NCI-H2196 treated with DMSO at 0.1 percent for 48 hours (cell line): Measurements from ENCODE around the gene CCNG2.
"Not testable (repeated sequence)": the region's sequence is repeated elsewhere in the genome, so short reads cannot be mapped to it uniquely, and the experiment has no call there.

ENCODE experiments used
- DNase-seq: peaks from one replicate; lab custom pipeline; 2025; ENCODE audit not compliant: unreplicated experiment; lab: John Stamatoyannopoulos, UW

The CCNG2 gene, protein sequence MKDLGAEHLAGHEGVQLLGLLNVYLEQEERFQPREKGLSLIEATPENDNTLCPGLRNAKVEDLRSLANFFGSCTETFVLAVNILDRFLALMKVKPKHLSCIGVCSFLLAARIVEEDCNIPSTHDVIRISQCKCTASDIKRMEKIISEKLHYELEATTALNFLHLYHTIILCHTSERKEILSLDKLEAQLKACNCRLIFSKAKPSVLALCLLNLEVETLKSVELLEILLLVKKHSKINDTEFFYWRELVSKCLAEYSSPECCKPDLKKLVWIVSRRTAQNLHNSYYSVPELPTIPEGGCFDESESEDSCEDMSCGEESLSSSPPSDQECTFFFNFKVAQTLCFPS

DNA sequence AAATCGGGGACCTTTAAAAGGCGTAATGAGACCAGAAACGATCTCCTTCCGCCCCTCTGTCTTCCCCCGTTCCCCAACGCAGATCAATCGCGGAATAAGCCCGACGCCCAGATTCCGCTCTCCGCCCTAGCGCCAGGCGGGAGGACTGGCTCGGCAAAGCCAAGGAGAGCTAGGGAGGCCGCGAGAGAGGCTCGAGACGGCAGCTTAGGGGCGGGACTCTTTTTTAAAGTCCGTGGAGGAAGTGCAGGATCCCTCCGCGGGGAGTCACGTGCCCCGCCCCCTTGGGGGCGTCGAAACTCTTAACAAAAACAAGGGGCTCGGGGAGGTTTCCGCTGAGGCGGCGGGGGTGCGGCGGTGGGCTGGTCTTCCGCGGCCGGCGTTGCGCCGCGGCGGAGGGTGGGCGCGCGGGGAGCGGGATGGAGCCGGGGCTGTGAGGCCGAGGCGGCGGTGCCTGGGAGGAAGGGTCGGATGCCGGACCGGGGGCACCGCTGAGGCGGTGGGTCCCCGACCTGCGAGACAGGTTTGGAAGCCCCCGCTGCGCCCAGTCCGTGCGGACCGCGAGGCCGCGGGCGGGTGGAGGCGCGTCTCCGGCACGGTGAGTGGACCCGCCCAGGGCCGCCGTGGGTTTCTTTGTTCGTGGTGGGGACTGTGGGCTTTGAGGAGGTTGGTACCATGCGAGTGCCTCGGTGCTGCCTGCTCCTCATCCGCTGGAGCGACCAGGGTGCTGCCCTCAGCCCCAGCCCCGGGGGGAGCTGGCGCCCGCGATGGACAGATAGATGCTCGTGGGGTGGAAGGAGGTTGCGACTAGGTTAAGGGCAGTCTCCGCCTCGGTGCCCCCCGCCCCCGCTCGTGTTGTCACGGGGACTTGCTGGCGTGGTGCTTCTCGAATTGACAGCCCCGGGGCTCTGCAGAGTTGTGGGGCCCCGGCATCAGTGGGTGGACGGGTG, at the start of gene CCNG2:
Gene CCNG2, plus strand, starts transcription at position 296 of the 947 bp plus-strand sequence. CDS start 1,326 bp downstream, outside the sequence.
- peak; percentile 70 for DNase-seq

DNA sequence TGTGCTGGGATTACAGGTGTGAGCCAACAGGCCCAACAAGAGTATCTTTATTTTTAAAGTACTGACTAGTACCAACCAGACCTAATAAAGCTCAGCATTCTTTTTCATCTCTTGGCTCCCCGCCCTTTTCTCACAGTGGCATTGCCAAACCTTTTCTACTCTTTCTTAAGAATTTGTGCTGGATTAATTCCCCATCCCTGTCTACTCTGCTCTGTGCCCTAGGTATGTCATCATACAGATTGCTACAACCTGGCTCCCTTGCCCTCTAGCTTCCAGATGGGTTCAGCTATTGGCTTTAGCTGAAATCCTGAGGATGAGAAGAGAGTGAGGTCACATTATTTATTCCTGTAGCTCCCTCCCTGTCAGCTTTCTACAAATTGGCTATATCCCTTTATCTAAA, 46.3 kb upstream of the CCNG2 start:
- DNase-seq, result no peak

DNA sequence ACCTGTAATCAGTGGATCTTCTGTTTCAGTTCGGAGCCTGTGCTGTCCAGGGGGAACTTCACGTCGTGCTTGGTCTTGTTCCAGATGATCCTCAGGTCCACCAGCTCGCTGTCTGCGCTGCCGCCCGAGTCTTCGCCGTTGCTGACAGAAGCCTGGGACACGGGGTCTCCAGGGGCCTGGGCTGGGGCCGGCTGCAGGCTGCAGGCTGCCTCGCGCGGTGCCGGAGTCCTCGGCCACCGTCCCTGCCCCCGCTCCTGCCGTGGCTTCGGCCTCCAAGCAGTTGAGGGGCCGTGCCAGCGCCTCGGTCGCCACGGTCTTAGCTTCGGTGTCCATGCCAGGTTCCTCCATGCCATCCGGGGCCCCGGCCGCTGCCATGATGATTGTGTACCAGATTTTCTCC, 43.9 kb upstream of the CCNG2 start:
- DNase-seq, result no peak

DNA sequence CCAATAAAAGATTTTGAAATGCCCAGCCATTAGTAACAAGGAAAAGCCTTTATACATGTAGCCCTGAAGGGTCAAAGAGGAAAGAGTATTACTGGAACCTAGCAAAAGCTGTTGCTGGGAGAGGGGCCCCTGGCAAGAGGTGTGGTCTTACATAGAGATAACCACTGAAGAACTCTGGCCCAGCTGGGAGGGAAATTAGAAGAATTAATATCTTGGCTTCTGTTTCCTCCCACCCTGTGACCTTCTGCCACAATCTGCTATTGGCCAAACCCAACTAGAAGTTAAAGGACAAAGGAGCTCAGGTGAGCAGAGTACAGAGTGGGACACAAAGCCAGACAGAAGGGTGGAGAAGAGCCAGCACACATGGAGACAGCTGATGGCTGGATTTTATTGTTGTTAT, 39.3 kb upstream of the CCNG2 start:
- no peak for DNase-seq

DNA sequence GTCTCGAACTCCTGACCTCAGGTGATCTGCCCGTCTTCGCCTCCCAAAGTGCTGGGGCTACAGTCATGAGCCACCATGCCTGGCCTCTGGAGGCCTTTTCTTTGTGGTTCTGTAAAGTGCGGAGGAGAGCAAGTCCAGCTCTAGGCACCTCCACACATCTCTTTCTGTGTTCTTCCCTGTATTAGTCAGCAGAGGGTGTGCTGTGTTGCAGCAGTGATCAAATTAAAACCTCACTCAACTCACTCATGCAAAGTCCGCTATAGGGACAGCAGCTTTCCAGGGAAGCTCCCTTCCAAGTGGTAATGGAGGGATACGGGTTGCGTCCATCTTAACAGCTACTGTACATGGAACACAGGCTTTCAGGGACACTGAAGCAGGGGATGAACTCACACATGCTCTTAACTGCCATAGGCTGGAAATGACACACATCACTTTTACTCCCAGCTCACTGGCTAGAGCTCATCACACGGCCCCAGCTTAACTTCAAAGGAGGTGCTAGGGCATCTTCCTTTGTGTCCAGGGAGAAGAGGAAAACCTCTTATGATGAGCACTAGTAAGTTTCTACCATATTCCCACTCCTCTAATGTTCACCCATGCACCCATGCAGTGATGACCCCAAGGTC, 36.0 kb upstream of the CCNG2 start:
- DNase-seq, result no peak

DNA sequence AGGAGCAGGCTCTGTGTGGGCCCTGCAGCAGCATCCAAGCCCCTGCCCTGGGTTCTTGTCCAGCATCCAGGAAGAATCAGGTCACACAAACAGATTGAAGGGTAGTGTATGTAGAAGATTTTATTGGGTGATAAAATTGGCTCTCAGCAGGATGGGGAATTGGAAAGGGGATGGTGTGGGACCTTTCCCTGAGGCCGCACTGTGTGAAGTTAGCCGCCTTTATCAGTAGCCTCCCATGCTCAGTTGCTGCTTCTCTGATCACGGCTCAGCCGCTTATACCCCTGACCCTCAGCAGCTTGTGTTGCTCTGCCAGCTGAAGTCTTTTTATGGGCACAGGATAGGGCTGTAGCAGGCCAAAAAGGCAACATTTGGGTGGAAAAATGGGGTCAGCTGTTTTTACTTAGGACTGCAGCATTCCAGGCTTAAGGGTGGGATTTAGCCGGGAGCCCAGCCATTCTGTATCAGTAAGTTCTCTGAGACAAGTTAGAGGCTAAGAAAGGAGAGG, 35.2 kb upstream of the CCNG2 start:
- no peak for DNase-seq

DNA sequence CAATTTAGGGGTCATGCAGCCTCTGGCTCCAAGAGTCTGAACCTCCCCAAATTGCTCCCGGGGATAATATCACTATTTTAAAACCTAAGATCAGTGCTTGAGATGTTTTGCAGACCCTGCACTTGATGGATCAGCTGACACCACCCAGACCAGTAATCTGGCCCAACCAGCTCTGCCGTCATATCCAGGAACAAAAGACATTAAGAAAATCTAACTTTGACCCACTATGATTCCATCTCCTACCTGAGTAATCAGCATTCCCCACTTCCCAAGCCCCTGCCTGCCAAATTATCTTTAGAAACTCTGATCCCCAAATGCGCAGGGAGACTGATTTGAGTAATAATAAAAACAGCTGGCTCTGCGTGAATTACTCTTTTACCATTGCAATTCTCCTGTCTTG, 34.4 kb upstream of the CCNG2 start:
- no peak for DNase-seq

DNA sequence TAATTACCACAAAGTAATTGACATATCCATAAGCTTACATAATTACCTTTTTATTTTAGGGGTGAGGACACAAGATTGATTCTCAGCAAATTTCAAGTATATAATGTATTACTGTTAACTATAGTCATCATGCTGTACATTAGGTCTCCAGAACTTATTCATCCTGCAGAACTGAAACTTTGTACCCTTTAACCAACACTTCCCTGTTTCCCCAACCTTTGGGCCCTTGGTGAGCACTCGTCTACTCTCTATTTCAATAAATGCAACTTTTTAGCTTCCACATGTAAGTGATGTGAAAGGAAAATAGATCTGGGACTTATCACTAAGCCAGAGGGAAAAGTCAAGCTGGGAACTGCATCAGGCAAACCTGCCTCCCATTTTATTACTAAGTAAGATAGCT, 33.6 kb upstream of the CCNG2 start:
- no peak for DNase-seq

DNA sequence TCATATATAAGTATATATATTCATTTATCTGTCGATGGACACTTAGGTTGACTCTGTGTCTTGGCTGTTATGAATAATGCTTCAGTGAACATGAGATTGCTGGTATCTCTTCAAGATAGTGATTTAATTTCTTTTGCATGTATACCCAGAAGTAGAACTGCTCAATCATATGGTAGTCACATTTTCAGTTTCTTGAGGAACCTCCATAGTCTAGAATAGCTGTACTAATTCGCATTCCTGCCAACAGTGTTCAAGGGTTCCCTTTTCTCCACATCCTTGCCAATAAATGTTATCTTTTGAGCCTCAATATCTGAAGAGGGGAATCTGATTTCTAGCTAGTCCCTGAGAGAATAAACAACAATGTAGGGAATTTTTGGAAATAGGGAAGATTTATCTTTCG, 32.4 kb upstream of the CCNG2 start:
- no peak for DNase-seq

DNA sequence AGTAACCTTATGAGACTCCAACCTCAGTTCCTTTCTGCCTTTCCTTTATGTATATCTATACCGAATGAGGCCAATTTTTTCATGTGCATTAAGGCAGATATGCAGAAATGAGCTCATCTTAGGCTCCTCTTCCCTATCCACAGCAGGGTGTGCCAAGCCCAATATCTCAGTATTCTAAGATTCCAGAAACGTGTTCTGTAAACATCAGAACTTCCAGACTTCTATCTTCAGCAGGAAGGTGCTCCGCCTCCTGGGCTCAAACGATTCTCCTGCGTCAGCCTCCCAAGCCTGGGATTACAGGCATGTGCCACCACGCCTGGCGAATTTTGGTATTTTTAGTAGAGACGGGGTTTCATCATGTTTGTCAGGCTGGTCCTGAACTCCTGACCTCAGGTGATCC, 31.0 kb upstream of the CCNG2 start:
- DNase-seq, result no peak

DNA sequence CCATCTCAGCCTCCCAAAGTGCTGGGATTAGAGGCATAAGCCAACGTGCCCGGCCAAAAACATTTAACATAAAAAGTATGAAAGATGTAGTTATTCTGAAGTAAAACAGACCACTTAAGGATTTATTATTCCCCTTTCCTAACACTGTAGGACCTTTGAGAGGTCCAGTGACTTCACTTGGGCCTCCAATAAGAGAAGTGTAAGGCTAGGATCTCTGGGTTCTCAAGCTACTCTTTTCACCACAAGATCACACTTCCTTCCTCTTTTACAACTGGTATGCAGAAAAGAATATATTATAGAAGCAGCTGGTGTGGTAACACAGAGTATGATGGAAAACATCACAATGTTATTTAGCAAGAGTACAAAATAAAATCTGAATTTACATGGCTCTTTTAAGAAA, 30.2 kb upstream of the CCNG2 start:
- no peak for DNase-seq

DNA sequence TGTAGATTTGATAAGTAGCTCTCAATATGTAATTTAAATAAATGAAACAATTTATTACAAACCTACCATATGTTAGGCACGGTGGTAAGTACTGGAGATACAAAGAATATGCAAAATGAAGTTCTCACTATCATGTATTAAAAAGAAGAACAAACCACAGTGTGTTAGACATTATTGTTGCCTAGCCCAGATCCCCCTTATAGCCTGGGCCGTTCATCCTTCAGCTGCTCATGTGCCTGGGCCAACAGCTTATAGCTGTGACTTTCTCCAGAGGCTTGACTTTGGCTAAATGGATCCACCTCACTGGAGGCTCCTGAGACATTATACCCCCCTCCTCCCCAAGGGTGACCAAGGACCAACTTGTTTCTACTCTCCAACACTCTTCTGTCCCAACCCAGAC, 29.8 kb upstream of the CCNG2 start:
- DNase-seq, result no peak

DNA sequence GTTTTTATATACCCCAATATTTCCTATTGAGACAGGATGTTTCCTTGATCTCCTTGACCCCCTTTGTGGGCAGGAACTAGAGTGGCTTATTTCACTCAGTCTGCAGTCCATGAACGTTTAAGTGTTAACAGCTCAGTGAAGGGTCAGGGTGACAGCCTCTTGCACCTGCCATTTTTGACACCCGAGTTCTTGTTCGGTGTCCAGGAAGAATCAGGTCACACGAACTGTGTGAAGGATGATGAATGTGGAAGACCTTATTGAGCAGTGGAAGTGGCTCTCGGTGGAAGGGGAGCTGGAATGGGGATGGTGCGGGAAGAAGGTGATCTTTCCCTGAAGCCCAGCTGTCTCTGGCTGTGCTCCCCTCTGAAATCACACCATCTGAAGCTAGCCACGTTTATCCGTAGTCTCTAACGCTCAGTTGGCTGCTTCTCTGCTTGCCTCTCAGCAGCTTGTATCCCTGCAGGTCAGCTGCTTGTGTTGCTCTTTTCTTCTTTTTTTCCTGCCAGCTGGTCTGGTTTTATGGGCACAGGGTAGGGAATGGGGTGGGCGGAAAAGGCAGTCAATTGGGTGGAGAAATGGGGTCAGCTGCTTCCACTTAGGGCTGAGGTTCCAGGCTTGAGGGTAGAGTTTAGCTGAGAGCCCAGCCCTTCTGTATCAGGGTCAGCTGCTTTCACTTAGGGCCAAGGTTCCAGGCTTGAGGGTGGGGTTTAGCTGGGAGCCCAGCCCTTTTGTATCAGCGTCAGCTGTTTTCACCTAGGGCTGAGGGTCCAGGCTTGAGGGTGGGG, 29.0 kb upstream of the CCNG2 start:
- no peak for DNase-seq

DNA sequence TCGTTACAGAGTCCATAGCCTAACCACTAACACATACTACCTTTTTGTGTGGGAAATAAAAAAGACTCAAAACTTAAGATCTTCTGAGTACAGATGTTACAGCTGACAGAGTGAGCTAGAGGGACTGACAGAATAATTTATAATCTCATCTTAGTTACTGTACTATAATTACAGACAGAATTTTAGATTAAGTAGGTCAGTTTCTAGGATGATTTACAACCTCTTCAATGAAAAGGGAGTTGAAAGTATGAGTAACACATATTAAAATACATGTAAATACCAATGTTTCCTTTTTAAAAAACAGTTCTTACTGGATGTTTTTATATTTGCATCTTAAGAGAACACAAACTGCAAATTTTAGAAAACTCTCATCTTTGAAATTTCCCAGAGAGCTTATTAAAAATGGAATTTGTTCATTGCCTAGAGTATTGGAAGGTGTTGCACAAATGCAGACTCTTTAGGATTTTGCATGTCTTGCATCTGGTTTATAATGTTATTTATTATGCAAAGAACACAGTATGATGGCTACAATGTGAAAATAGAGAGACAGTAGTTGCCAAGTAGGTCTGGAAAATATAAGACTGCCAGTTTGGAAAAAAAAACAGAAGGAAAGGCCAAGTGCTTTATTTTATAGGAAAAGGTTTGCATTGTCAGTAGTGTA, 24.2 kb upstream of the CCNG2 start:
- DNase-seq, result no peak

DNA sequence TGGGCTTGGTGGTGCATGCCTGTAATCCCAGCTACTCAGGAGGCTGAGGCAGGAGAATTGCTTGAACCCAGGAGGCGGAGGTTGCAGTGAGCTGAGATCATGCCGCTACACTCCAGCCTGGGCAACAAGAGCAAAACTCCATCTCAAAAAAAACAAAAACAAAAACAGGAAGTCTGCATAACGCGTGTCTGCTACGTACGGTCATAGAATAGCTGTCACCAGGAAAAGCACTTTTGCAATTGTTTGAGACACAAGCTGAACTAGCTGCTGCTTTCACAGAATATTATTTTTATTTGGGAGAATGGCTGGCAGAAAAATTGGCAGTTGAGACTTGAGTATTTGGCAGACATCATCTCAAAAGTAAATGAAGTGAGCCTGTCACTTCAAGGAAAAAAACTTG, 19.6 kb upstream of the CCNG2 start:
- not testable (repeated sequence) for DNase-seq

DNA sequence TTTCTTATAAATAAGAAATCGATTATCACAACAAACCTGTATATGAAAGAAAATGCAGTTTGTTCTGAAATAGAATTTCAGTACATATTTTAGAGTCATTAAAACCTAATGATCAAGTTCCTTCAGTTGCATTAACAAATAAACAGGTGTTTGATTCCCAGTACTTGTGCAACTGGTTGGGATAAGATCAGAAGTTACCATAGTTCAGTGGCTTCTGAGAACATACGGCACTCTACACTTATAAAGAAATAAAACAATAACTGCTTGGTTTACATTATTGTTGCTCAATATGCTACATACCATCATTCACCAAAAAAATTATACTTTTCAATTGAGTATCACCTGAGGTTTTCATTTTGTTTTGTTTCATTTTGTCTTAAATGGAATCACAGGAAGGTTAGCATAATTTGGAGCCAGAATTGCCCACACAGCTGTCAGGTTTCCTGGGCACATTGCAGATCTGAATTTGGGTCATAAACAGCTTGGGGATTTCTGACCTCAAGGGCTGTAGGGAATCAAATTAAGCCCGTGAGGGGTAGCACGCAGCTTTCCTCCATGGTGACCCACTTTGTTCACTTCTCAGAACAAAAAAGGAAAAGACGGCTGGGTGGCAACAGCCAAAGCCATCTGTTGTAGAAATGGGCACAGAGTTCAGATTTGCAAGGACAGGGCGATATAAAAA, 14.9 kb upstream of the CCNG2 start:
- DNase-seq, result no peak

DNA sequence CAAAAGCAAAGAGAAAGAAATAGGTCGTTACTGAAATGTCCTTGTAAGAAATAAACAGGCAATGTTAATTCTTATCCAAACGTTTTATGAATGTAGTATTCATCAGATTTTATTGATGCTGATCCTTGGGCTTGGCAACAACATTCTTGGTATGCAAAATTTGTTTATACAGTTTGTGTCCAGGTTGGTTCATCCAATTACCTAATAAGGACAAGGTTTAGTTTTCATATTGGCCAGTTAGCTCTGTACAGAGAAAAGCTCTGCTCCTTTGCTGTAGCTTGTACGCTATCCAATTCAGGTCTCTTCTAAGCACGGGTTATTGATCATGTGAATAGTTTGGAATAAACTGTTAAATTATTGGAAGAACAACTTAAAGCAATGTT, 14.4 kb upstream of the CCNG2 start:
- DNase-seq, result no peak

DNA sequence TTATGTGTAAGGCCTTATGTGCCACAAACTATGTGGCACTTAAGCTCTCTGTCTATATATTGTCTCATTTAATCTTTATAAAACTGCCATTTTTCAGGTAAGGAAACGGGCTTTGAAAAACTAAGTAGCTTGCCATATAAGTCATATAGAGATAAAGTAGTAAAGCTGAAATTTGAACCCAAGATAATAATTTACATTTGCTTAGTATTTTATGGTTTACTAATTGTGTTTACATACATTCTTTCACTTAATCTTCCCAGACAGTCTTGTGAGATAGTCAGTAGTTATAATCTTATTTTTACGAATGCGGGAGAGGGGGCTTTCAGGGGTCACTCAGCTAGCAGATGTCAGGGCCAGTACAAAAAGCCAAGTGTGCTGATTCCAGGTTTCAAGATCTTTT, 13.9 kb upstream of the CCNG2 start:
- no peak for DNase-seq

DNA sequence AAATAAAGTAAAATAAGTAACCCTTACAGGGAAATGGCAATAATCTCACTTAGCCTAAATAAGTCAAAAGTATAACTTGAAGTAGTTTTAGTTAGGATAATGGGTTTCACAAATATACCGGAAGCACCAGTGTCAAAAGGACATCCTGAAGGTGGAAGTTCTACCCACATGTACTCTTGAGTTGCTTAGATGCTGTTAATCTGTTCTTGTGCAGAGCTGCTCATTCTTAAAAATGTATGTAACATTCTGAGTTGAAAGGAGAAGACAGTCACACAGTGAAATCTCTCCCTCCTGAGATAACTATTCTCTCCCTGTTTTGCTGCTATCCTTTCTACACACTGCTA, 11.2 kb upstream of the CCNG2 start:
- no peak for DNase-seq
